C1 segment of cervical spinal cord (tissue), 14 donors: ENCODE results near the gene HMX2.

Experiments used
- DNase-seq, 14 donors: peaks; one replicate each; lab custom pipeline; 2025; lab: John Stamatoyannopoulos, UW

HMX2 gene

GRCh38 chr10:123147635-123148413, at the start of gene HMX2:
HMX2 (plus strand) TSS chr10:123148136; CDS start chr10:123148379, 243 bp downstream.
- DNase-seq = no peak

DNA sequence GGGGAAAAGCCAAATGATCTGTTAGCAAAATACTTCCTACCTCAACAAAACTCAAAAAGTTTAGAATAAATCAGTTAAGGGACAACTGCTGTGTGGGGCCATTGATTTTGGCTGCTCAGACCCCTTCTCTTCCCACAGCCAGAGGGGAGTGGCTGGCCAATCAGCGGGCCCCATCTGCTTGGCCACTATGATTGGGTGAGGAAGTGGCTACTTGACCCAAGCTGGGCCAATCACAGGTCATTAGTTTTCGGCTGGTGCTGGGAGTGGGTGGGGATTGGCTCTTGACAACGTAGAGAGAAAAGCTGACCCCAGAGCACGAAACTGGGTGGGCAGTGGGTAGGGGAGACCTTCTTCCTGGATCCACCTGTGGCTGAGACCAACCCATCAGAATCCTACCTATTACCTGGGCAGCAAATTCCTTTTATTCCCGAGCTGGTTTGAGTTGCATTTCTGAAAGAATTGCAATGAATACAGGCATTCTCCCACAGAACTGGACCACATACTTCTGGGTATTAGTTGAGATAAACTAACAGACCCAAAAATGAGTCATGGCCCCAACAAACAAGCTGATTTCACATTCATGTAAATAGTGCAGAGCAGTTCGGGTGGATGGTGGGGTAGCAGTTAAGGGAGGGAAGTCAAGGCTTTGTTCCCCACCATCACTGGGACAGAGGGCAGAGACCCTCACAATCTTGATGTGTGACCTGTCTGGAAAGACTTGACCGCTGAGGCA, 47.7 kb upstream of the HMX2 start:
- DNase-seq = no peak

DNA sequence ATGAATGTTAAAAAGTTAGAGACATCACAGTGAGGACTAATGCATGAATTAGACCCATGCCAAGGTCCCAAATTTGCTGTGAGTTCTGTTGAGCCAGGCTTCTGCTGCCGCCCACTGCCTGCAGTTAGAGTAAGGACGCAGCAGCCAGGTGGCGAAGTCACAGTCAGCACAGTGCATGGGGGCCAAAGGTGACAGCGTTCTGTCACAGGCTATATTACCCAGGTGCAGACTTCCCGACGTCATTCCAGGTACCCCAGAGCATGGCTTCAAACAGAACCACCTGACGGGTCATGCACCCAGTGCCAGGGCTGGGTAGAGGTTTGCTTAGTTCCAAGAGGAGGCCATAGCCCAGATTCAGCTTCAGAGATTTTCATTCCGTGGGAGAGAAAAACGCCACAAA, 46.1 kb upstream of the HMX2 start:
- DNase-seq = no peak

DNA sequence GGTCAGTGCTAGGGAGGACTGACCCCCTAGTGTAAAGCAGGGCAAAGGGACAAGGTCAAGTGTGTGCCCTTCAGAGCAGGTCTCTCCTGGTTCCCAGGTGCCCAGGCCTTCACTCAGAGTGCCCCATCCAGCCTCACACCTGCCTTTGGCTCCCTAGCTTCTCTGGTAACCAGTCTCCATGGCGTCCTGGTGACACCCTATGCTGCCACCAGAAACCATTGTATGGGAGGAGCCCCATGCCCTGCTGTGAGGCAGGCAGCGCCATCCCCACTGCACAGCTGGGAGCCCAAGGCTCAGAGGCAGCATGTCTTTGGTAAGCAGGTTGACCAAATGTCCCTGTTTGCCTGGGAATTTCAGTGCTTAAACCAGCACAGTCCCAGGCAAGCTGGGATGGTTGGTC, 45.3 kb upstream of the HMX2 start:
- DNase-seq = no peak

- no peak for DNase-seq
Measured at GRCh38 chr10:123103944-123104343, 44.0 kb upstream of the HMX2 start.

- DNase-seq = no peak
Measured at GRCh38 chr10:123109466-123109865, 38.5 kb upstream of the HMX2 start.

- peak in 1 of 14 donors; percentile 29 for DNase-seq
Measured at GRCh38 chr10:123117644-123118417, 30.1 kb upstream of the HMX2 start.

DNA sequence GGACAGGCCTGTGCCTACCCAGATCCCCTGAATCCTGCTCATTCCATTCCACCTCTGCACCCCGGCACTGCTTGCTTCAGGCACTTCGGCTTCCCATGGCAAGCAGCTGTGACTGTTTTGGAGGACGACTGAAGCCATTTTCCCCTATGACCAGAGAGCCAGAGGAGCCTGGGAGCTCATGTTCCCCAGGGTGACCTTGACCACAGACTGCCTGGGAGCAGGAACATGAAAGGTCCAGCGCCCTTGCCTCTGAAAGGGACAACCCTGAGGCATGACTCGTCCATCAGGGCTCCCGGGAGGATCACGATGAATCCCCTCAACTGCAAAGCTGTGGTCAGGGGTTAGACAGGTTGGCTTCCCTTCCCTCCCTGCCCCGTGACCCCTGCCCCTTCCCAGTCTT, 28.9 kb upstream of the HMX2 start:
- DNase-seq = no peak

DNA sequence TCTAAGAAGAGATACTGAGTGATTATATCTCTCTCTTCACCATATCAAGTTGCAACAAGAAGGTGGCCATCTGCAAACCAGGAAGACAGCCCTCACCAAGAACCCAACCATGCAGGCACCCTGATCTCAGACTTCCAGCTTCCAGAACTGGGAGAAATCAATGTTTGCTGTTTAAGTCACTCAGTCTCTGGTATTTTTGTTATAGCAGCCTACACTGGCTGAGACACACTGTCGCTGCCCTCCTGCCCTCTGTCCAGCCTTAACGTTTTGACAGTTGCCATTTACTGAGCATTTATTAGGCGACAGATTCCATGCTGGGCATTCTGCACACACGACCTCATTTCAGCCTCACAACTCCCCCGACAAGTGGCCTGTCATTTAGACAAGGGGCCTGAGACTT, 21.7 kb upstream of the HMX2 start:
- no peak for DNase-seq

DNA sequence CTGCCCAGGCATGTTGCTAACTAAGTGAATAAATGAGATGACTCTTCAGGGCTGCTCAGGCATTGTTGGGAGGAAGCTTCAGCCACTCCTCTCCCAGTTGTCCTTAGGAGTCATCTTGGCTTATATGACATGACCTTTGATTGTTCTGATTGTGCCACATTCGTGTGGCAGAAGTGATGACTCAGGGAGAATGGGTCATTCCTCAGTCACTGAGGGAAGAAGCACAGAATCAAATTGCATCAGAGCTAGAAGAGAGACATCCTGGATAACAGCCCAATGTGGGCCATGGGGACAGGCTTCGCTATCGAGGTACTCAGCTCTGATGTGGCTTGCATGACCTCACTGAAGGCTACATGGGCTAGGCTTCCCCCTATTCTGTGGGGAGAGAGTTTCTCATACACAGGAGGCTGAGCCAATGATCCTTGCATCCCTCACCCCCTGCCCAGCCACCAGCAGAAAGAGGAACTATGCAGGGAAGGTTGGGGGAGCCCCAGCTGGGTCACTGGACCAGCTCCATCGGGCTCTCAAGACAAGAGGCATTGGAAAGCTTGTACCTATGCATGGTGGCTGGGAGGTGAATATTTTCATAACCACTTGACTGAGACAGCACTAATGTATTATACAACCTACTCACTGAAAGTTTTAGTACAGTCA, 18.2 kb upstream of the HMX2 start:
- no peak for DNase-seq

DNA sequence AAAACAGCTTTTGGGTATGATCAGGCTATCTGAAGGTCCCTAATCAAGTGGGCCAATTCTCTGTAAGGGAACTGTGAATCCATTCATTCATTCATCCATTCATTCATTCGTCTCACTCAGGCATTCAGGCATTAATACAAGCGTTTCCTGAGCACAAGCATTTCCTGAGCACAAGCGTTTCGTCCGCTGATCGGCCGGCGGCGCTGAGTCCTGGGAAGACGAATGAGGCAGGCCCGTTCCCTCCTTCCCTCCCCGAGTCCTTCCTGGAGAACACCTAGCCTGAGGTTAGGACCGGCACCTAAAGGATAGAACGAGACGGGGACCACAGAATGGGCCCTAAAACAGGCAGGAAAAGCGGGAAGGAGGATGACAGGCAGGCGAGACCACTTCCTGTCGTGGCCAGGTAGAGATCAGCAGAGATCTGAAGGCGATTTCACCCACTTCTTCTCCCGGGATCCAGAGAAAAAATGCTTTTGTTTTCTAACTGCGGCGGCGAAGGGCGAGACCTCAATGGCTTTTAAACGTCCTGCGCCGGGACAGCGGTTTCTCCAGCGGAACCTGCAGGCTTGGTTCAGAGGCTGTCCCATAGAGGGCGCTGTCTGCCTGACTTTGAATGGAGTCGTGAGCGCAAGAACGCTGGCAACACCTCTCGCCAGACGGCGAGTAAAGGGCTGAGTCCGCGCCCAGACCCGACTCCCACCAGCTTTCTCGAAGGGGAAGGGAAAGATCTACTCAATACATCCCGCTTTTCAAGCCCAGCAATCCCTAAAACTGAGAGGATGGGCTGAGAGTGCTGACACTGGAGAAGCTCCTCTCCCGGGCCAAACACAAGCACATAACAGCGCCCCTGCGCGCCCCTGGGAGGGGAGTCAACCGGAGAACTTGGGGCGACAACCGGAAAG, 15.1 kb upstream of the HMX2 start:
- peak in 12 of 14 donors; percentile 8 to 72 (median 51) for DNase-seq

DNA sequence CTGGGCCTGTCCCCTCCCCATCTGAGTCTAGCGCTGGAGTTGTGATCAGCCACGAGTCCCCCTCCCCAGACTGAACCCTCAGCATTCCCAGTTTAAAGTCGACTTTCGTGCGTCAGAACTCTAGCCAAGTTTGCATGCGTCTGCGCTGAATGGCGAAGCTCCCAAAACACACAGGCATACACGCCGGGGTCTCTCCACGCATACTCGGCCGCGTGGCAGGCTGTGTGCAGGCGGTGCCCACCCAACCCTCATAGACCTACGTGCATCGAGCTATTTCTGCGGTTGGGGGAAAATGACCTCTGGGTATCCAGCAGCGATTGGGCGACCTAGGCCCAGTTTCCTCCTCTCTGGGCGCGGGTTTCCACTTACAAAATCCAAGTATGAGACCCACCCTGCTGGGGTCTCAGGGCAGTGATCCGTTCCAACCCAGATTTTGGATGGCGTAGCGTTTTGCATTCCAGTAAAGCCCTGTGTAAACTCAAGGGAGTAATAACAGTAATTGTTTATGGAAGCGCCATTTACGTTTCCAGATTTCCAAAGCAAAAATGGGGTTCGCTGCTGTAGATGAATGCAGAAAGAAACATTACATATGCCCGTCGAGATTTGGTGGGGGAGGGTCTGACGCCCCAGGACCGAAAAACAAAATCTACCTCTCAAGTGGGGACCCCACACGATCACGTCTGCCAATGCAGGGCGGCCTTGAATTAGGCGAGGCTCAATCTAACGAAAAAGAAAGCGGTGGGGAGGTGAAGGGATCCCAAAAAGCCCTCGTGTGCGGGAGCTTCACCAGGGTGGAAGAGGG, 14.2 kb upstream of the HMX2 start:
- no peak for DNase-seq

GRCh38 chr10:123134343-123134914, 13.5 kb upstream of the HMX2 start:
- DNase-seq = no peak

GRCh38 chr10:123134915-123135414, 13.0 kb upstream of the HMX2 start:
- DNase-seq = no peak

- no peak for DNase-seq
Measured at GRCh38 chr10:123135415-123136141, 12.4 kb upstream of the HMX2 start, which contains the start of gene HMX3. HMX3 (plus strand) TSS chr10:123135970; CDS start chr10:123136051, 81 bp downstream.

DNA sequence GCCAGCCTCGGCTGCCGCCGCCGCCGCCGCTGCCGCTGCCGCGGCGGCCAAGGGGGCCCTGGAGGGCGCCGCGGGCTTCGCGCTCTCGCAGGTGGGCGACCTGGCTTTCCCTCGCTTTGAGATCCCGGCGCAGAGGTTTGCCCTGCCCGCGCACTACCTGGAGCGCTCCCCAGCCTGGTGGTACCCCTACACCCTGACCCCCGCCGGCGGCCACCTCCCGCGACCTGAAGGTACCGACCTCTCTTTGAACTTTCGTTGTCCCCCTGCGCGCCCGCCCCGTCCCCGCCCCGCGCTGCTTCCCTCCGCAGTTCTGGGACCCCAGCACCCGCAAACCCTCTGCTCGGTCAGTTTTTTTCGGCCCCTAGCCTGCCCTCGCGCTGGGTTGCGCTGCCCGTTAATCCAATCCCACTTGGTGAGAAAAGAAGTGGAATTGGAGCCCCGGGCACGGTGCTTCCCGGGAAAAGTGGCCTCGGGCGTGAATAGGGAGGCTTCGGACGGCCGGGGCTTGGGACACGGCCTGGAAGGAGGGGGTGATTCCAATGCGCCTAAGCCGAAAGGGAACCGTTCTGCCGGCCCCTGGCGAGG, 11.6 kb upstream of the HMX2 start:
- no peak for DNase-seq

- DNase-seq = no peak
Measured at GRCh38 chr10:123136806-123137642, 10.9 kb upstream of the HMX2 start.
